HepG2 (cell line): ENCODE data around the gene RHBDF2. TPM values are rescaled to one million over a fixed set of nuclear protein-coding genes. Genes with fewer than 3 reads are reported as not detected.

Experiments used
- ARID2 ChIP-seq: sonication (generic); formaldehyde crosslinking; IDR thresholded peaks from 2 replicates; pipeline ENCODE4 v1.8.1; 2022; ENCODE audit warnings: mild to moderate bottlenecking, missing genetic modification reagents, borderline replicate concordance
- CSRNP1 ChIP-seq: sonication (generic); formaldehyde crosslinking; IDR thresholded peaks from 2 replicates; pipeline ENCODE4 v1.8.1; 2023; ENCODE audit warnings: mild to moderate bottlenecking, missing genetic modification reagents
- DDIT3 ChIP-seq: sonication (generic); formaldehyde crosslinking; IDR thresholded peaks from 2 replicates; pipeline ENCODE4 v1.4.0; 2020; ENCODE audit warnings: mild to moderate bottlenecking, missing genetic modification reagents
- GPBP1L1 ChIP-seq: sonication (generic); formaldehyde crosslinking; IDR thresholded peaks from 2 replicates; pipeline ENCODE4 v1.5.0; 2020; ENCODE audit warnings: mild to moderate bottlenecking, missing genetic modification reagents
- GTF3A ChIP-seq: sonication (generic); formaldehyde crosslinking; conservative IDR thresholded peaks from 2 replicates; pipeline ENCODE4 v1.4.0; 2020; ENCODE audit warnings: mild to moderate bottlenecking, missing genetic modification reagents
- HNF4A ChIP-seq: sonication (generic); formaldehyde crosslinking; IDR thresholded peaks from 2 replicates; pipeline ENCODE4 v1.4.0; 2020; ENCODE audit warnings: missing genetic modification reagents
- JARID2 ChIP-seq: sonication (generic); formaldehyde crosslinking; IDR thresholded peaks from 2 replicates; pipeline ENCODE4 v1.8.1; 2023; ENCODE audit warnings: missing genetic modification reagents, inconsistent platforms; ENCODE audit not compliant: insufficient replicate concordance
- KLF11 ChIP-seq: IDR thresholded peaks from 2 replicates; pipeline ENCODE4 v1.6.1; 2016; ENCODE audit warnings: missing compliant biosample characterization
- KMT2A ChIP-seq: sonication (generic); formaldehyde crosslinking; IDR thresholded peaks from 2 replicates; pipeline ENCODE4 v1.4.0; 2020; ENCODE audit warnings: missing genetic modification reagents
- LCORL ChIP-seq, 2 experiments: fragments of 450-650 bp in 1 of 2; sonication (generic) in 1 of 2; formaldehyde crosslinking in 1 of 2; IDR thresholded peaks; 2 replicates each; pipeline versions ENCODE4 v1.5.0 to v1.6.1; 2017 to 2020; ENCODE audit warnings: antibody characterized with exemption in 1 of 2, missing genetic modification reagents in 1 of 2
- NCOA2 ChIP-seq: sonication (generic); formaldehyde crosslinking; IDR thresholded peaks from 2 replicates; pipeline ENCODE4 v1.8.0; 2022; ENCODE audit warnings: inconsistent platforms
- NFE2 ChIP-seq: sonication (generic); formaldehyde crosslinking; IDR thresholded peaks from 2 replicates; pipeline ENCODE4 v1.4.0; 2020; ENCODE audit warnings: missing genetic modification reagents
- POGZ ChIP-seq: sonication (generic); formaldehyde crosslinking; IDR thresholded peaks from 2 replicates; pipeline ENCODE4 v1.4.0; 2020; ENCODE audit warnings: mild to moderate bottlenecking, missing genetic modification reagents
- SNRNP70 ChIP-seq: fragments of 200-400 bp; formaldehyde crosslinking; IDR thresholded peaks from 2 replicates; pipeline ENCODE4 v1.6.1; 2017; ENCODE audit warnings: mild to moderate bottlenecking, low read depth, low read length, moderate library complexity
- SP1 ChIP-seq, 2 experiments: fragments of 450-650 bp in 1 of 2; sonication (generic) in 1 of 2; formaldehyde crosslinking in 1 of 2; IDR thresholded peaks; 2 replicates each; pipeline versions ENCODE4 v1.4.0 to v1.6.1; 2016 to 2020; ENCODE audit warnings: missing genetic modification reagents in 1 of 2
- SUZ12 ChIP-seq: fragments of 150-350 bp; IDR thresholded peaks from 2 replicates; pipeline ENCODE4 v1.6.1; 2014; ENCODE audit warnings: low read depth, low read length
- ZFAT ChIP-seq: sonication (generic); formaldehyde crosslinking; conservative IDR thresholded peaks from 2 replicates; pipeline ENCODE4 v1.8.1; 2023; ENCODE audit warnings: missing genetic modification reagents, inconsistent platforms
- ZNF331 ChIP-seq: sonication (generic); formaldehyde crosslinking; IDR thresholded peaks from 2 replicates; pipeline ENCODE4 v1.4.0; 2020; ENCODE audit warnings: missing genetic modification reagents
- ZNF501 ChIP-seq: sonication (generic); formaldehyde crosslinking; IDR thresholded peaks from 2 replicates; pipeline ENCODE4 v1.5.1; 2020; ENCODE audit warnings: mild to moderate bottlenecking, moderate library complexity, missing genetic modification reagents
- ZNF878 ChIP-seq: sonication (generic); formaldehyde crosslinking; IDR thresholded peaks from 2 replicates; pipeline ENCODE4 v1.8.1; 2023; ENCODE audit warnings: mild to moderate bottlenecking, missing genetic modification reagents, moderate library complexity
- polyA plus RNA-seq, 8 experiments: library from polyadenylated mRNA; depleted of rRNA in 3 of 8; stranded (reverse) in 7 of 8; unstranded in 1 of 8; fragments of >200 nt; fragmentation: Illumina TruSeq in 4 of 8; extraction: Trizol in 4 of 8; gene quantifications; 2 replicates each; pipeline versions ENCODE4 v1.2.1 to v1.2.3, GENCODE V29; 2011 to 2016; ENCODE audit warnings: low read depth in 4 of 8, missing spikeins in 1 of 8, mixed read lengths in 1 of 8; ENCODE audit not compliant: insufficient read depth in 1 of 8
- total RNA-seq, 5 experiments: library from RNA; depleted of rRNA; stranded (reverse); fragments of >200 nt; fragmentation: Illumina TruSeq; extraction: Trizol; gene quantifications; 2 replicates each; pipeline ENCODE4 v1.2.3, GENCODE V29; 2016; ENCODE audit warnings: low read depth in 1 of 5
- TF ChIP-seq, protein P1 (sequence below): sonication (generic); formaldehyde crosslinking; IDR thresholded peaks from 2 replicates; pipeline ENCODE4 v1.8.0; 2022; ENCODE audit warnings: mild to moderate bottlenecking, missing genetic modification reagents, borderline replicate concordance
- TF ChIP-seq, protein P2 (sequence below): sonication (generic); formaldehyde crosslinking; IDR thresholded peaks from 2 replicates; pipeline ENCODE4 v1.4.0; 2020; ENCODE audit warnings: missing genetic modification reagents

Gene RHBDF2
- total and polyA plus RNA-seq, 2 of the 13 experiments (the other 11 are each of a cell fraction or from before 2014, with no cell fraction given) = 7.8 to 24.2 TPM

DNA sequence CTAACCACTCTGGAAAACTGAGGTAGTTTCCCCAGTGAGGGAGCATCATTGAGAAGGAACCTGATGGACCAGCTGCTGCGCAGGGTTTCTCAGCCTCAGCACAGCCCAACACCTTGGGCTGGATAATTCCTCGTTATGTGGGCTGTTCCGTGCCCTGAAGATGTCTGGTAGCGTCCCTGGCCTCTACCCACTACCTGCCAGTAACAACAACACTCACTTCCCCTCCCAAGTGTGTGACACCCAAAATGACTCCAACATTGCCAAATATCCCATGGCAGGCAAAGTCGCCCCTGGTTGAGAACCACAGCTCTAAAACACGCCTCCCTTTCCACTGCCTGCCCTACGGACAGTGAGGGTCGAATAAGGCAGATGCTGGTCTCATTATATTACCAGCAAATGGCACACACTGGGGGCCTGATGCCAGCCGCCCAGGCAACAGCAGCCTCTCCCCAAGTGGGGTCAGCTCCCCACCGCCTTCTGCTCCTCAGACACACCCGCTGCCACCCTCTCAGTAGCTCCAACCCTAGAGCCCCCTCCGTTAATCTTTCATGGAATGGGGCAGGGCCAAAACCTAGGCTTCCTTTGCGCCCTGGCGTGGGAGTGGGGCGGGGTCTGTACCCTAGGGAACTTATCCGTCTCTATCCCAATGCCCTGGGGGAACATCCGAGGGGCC lies 1.0 kb downstream of the RHBDF2 start (continued):
- TF ChIP-seq GPBP1L1 (no peak), SUZ12 (no peak), ZNF878 (CRISPR knock-in tag) (no peak), KMT2A (CRISPR knock-in tag) (0 out of 2 replicates have a peak, but pooled peaks have one; percentile 2), JARID2 (CRISPR knock-in tag) (no peak), LCORL (IDR thresholded peaks at IDR 0.05) (no peak), LCORL (CRISPR knock-in tag; IDR thresholded peaks at IDR 0.05) (peak; percentile 59; the same call in 1 of the 2 replicates), KLF11 (CRISPR knock-in tag) (0 out of 2 replicates have a peak, but pooled peaks have one; percentile 64), ZNF501 (CRISPR knock-in tag) (peak; percentile 25; the same call in 1 of the 2 replicates), CSRNP1 (CRISPR knock-in tag) (peak; percentile 47; the same call in 1 of the 2 replicates), ARID2 (CRISPR knock-in tag) (no peak), SNRNP70 (no peak), NFE2 (CRISPR knock-in tag) (no peak), HNF4A (CRISPR knock-in tag) (no peak), DDIT3 (CRISPR knock-in tag) (no peak), ZNF331 (CRISPR knock-in tag) (no peak), SP1 (IDR thresholded peaks at IDR 0.05) (no peak), SP1 (CRISPR knock-in tag; IDR thresholded peaks at IDR 0.05) (no peak), GTF3A (CRISPR knock-in tag) (no peak), POGZ (no peak), NCOA2 (CRISPR knock-in tag) (peak; percentile 11; the same call in 1 of the 2 replicates), ZFAT (CRISPR knock-in tag) (no peak)
- TF ChIP-seq, protein P1, sequence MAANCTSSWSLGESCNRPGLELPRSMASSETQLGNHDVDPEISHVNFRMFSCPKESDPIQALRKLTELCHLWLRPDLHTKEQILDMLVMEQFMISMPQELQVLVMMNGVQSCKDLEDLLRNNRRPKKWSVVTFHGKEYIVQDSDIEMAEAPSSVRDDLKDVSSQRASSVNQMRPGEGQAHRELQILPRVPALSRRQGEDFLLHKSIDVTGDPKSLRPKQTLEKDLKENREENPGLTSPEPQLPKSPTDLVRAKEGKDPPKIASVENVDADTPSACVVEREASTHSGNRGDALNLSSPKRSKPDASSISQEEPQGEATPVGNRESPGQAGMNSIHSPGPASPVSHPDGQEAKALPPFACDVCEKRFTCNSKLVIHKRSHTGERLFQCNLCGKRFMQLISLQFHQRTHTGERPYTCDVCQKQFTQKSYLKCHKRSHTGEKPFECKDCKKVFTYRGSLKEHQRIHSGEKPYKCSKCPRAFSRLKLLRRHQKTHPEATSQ = peak; percentile 70; the same call in 1 of the 2 replicates
- TF ChIP-seq, protein P2, sequence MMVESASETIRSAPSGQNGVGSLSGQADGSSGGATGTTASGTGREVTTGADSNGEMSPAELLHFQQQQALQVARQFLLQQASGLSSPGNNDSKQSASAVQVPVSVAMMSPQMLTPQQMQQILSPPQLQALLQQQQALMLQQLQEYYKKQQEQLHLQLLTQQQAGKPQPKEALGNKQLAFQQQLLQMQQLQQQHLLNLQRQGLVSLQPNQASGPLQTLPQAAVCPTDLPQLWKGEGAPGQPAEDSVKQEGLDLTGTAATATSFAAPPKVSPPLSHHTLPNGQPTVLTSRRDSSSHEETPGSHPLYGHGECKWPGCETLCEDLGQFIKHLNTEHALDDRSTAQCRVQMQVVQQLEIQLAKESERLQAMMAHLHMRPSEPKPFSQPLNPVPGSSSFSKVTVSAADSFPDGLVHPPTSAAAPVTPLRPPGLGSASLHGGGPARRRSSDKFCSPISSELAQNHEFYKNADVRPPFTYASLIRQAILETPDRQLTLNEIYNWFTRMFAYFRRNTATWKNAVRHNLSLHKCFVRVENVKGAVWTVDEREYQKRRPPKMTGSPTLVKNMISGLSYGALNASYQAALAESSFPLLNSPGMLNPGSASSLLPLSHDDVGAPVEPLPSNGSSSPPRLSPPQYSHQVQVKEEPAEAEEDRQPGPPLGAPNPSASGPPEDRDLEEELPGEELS (CRISPR knock-in tag) = no peak
